ENCODE measurements around the gene PCGF1. TPM values are rescaled to one million over a fixed set of nuclear protein-coding genes. Genes with fewer than 3 reads are reported as not detected.

PCGF1 gene
- total and polyA plus RNA-seq, 2 of the 8 experiments (the other 6 are each of a cell fraction or from before 2014, with no cell fraction given): 10.0 to 23.7 TPM

DNA sequence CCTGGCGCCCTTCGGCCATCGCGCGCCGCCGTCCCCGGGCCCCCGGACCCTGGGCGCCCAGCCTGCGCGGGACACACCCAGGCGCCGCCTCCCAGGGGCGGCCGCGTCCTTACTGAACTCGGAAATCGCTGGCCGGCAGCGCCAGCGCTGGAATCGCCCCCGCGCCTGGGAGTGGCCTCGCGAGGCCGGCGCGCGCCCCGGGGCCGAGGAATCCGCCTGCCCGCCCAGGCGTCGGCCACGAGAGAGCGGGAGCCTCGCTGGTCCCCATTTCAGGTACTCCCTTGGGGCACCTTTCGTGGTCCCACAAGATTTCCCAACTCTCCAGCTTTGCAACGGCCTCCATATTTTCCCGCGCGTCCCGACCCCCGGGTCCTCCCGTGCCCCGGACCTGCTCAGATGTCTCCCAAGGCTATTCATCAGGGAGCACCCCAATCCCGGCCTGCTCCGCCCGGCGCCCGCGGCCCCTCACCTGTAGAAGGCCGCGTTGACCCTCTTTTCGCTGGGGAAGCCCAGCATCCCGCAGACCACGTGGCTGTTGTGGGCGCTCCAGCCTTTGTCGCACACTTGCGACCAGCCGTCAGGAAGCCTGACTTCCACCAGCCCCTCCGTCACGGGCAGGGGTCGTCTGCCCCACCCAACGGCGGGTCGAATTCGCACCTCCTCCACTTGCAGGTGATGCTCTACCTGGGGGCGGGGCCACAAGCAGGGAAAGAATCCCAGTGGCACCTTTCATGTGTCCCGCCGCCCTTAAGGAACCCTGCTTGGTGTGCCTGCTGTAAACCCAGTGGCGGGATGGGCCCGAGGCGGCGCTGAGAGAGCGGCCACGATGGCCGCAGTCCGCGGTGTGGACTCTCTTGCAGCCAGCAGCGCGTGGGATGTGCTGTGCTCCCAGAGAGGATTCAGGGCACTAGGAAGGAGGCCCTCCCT, 41.7 kb upstream of the PCGF1 start (continued):
- TF ChIP-seq HDAC6 (IDR thresholded peaks at IDR 0.05; ENCODE audit: low read depth, low read length) (no peak), SP1 (IDR thresholded peaks at IDR 0.05; ENCODE audit: low read depth, low read length) (no peak), SP4 (IDR thresholded peaks at IDR 0.05; ENCODE audit: low read length) (no peak), KDM1A (IDR thresholded peaks at IDR 0.05; ENCODE audit: borderline replicate concordance, low read length) (no peak; the same call in 1 of the 2 replicates), EZH2 (IDR thresholded peaks at IDR 0.05; ENCODE audit: low read depth, low read length, severe bottlenecking) (peak; percentile 53), SUZ12 (IDR thresholded peaks at IDR 0.05; ENCODE audit: low read length) (peak; percentile 62; the same call in 1 of the 2 replicates), HDAC2 (IDR thresholded peaks at IDR 0.05; ENCODE audit: borderline replicate concordance in 1 of 2, low read depth in 2 of 2, low read length in 2 of 2) (peak in 1 of 2 experiments; percentile 85; a peak in 1 of 4 replicates), JUND (IDR thresholded peaks at IDR 0.05; ENCODE audit: low read length) (no peak)
- TF ChIP-seq, protein P1, sequence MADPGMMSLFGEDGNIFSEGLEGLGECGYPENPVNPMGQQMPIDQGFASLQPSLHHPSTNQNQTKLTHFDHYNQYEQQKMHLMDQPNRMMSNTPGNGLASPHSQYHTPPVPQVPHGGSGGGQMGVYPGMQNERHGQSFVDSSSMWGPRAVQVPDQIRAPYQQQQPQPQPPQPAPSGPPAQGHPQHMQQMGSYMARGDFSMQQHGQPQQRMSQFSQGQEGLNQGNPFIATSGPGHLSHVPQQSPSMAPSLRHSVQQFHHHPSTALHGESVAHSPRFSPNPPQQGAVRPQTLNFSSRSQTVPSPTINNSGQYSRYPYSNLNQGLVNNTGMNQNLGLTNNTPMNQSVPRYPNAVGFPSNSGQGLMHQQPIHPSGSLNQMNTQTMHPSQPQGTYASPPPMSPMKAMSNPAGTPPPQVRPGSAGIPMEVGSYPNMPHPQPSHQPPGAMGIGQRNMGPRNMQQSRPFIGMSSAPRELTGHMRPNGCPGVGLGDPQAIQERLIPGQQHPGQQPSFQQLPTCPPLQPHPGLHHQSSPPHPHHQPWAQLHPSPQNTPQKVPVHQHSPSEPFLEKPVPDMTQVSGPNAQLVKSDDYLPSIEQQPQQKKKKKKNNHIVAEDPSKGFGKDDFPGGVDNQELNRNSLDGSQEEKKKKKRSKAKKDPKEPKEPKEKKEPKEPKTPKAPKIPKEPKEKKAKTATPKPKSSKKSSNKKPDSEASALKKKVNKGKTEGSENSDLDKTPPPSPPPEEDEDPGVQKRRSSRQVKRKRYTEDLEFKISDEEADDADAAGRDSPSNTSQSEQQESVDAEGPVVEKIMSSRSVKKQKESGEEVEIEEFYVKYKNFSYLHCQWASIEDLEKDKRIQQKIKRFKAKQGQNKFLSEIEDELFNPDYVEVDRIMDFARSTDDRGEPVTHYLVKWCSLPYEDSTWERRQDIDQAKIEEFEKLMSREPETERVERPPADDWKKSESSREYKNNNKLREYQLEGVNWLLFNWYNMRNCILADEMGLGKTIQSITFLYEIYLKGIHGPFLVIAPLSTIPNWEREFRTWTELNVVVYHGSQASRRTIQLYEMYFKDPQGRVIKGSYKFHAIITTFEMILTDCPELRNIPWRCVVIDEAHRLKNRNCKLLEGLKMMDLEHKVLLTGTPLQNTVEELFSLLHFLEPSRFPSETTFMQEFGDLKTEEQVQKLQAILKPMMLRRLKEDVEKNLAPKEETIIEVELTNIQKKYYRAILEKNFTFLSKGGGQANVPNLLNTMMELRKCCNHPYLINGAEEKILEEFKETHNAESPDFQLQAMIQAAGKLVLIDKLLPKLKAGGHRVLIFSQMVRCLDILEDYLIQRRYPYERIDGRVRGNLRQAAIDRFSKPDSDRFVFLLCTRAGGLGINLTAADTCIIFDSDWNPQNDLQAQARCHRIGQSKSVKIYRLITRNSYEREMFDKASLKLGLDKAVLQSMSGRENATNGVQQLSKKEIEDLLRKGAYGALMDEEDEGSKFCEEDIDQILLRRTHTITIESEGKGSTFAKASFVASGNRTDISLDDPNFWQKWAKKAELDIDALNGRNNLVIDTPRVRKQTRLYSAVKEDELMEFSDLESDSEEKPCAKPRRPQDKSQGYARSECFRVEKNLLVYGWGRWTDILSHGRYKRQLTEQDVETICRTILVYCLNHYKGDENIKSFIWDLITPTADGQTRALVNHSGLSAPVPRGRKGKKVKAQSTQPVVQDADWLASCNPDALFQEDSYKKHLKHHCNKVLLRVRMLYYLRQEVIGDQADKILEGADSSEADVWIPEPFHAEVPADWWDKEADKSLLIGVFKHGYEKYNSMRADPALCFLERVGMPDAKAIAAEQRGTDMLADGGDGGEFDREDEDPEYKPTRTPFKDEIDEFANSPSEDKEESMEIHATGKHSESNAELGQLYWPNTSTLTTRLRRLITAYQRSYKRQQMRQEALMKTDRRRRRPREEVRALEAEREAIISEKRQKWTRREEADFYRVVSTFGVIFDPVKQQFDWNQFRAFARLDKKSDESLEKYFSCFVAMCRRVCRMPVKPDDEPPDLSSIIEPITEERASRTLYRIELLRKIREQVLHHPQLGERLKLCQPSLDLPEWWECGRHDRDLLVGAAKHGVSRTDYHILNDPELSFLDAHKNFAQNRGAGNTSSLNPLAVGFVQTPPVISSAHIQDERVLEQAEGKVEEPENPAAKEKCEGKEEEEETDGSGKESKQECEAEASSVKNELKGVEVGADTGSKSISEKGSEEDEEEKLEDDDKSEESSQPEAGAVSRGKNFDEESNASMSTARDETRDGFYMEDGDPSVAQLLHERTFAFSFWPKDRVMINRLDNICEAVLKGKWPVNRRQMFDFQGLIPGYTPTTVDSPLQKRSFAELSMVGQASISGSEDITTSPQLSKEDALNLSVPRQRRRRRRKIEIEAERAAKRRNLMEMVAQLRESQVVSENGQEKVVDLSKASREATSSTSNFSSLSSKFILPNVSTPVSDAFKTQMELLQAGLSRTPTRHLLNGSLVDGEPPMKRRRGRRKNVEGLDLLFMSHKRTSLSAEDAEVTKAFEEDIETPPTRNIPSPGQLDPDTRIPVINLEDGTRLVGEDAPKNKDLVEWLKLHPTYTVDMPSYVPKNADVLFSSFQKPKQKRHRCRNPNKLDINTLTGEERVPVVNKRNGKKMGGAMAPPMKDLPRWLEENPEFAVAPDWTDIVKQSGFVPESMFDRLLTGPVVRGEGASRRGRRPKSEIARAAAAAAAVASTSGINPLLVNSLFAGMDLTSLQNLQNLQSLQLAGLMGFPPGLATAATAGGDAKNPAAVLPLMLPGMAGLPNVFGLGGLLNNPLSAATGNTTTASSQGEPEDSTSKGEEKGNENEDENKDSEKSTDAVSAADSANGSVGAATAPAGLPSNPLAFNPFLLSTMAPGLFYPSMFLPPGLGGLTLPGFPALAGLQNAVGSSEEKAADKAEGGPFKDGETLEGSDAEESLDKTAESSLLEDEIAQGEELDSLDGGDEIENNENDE (IDR thresholded peaks at IDR 0.05; ENCODE audit: insufficient replicate concordance, low read length): no peak
